HepG2 (cell line): ENCODE results near the gene EIF3A. TPM values are rescaled to one million over a fixed set of nuclear protein-coding genes. Genes with fewer than 3 reads are reported as not detected.

Source experiments
- ASH2L ChIP-seq: fragments of 300-600, 200-600 bp; sonication (generic); IDR thresholded peaks from 2 replicates; pipeline ENCODE4 v1.7.0; 2017; ENCODE audit warnings: low read depth, mild to moderate bottlenecking, moderate library complexity, mixed read lengths, low read length; ENCODE audit not compliant: insufficient read length
- GATAD2A ChIP-seq: IDR thresholded peaks from 2 replicates; pipeline ENCODE4 v1.6.1; 2016
- GTF3A ChIP-seq: sonication (generic); formaldehyde crosslinking; conservative IDR thresholded peaks from 2 replicates; pipeline ENCODE4 v1.4.0; 2020; ENCODE audit warnings: mild to moderate bottlenecking, missing genetic modification reagents
- HMG20B ChIP-seq: conservative IDR thresholded peaks from 2 replicates; pipeline ENCODE4 v1.6.1; 2016; ENCODE audit warnings: missing genetic modification reagents, missing compliant biosample characterization
- KMT2A ChIP-seq: sonication (generic); formaldehyde crosslinking; IDR thresholded peaks from 2 replicates; pipeline ENCODE4 v1.4.0; 2020; ENCODE audit warnings: missing genetic modification reagents
- MLLT10 ChIP-seq: sonication (generic); formaldehyde crosslinking; IDR thresholded peaks from 2 replicates; pipeline ENCODE4 v1.4.0; 2020; ENCODE audit warnings: missing genetic modification reagents
- SRY ChIP-seq: sonication (generic); formaldehyde crosslinking; IDR thresholded peaks from 2 replicates; pipeline ENCODE4 v1.8.0; 2022; ENCODE audit warnings: mild to moderate bottlenecking, missing genetic modification reagents
- TFE3 ChIP-seq: IDR thresholded peaks from 2 replicates; pipeline ENCODE4 v1.6.1; 2016
- THAP9 ChIP-seq: sonication (generic); formaldehyde crosslinking; IDR thresholded peaks from 2 replicates; pipeline ENCODE4; 2020; ENCODE audit warnings: missing genetic modification reagents, mild to moderate bottlenecking, borderline replicate concordance
- ZBTB46 ChIP-seq: sonication (generic); formaldehyde crosslinking; IDR thresholded peaks from 2 replicates; pipeline ENCODE4 v1.4.0; 2020; ENCODE audit warnings: mild to moderate bottlenecking, missing genetic modification reagents, borderline replicate concordance
- ZHX2 ChIP-seq, 2 experiments: sonication (generic) in 1 of 2; formaldehyde crosslinking in 1 of 2; IDR thresholded peaks; 2 replicates each; pipeline versions ENCODE4 v1.6.1 to v1.9.0; 2014 to 2022; ENCODE audit warnings: antibody characterized with exemption in 1 of 2, borderline replicate concordance in 1 of 2, inconsistent platforms in 1 of 2, low read depth in 1 of 2, missing genetic modification reagents in 1 of 2
- ZNF503 ChIP-seq: sonication (generic); formaldehyde crosslinking; IDR thresholded peaks from 2 replicates; pipeline ENCODE4 v1.4.0; 2020; ENCODE audit warnings: missing genetic modification reagents
- polyA plus RNA-seq, 8 experiments: library from polyadenylated mRNA; depleted of rRNA in 3 of 8; stranded (reverse) in 7 of 8; unstranded in 1 of 8; fragments of >200 nt; fragmentation: Illumina TruSeq in 4 of 8; extraction: Trizol in 4 of 8; gene quantifications; 2 replicates each; pipeline versions ENCODE4 v1.2.1 to v1.2.3, GENCODE V29; 2011 to 2016; ENCODE audit warnings: low read depth in 4 of 8, missing spikeins in 1 of 8, mixed read lengths in 1 of 8; ENCODE audit not compliant: insufficient read depth in 1 of 8
- total RNA-seq, 5 experiments: library from RNA; depleted of rRNA; stranded (reverse); fragments of >200 nt; fragmentation: Illumina TruSeq; extraction: Trizol; gene quantifications; 2 replicates each; pipeline ENCODE4 v1.2.3, GENCODE V29; 2016; ENCODE audit warnings: low read depth in 1 of 5

Gene EIF3A
- total and polyA plus RNA-seq, 2 of the 13 experiments (the other 11 are each of a cell fraction or from before 2014, with no cell fraction given) = 25.6 to 117 TPM

GRCh38 chr10:119113751-119114732 lies 33.4 kb upstream of the EIF3A start (continued):
- TF ChIP-seq THAP9 (peak; percentile 45; the same call in 1 of the 2 replicates), ZBTB46 (no peak), MLLT10 (CRISPR knock-in tag) (no peak), HMG20B (peak; percentile 82), TFE3 (peak; percentile 62), KMT2A (CRISPR knock-in tag) (no peak), GTF3A (CRISPR knock-in tag) (no peak), GATAD2A (CRISPR knock-in tag) (peak; percentile 98), SRY (CRISPR knock-in tag) (no peak), ZNF503 (CRISPR knock-in tag) (peak; percentile 53; the same call in 1 of the 2 replicates), ZHX2 (IDR thresholded peaks at IDR 0.05; ENCODE audit: low read depth) (peak; percentile 59; the same call in 1 of the 2 replicates), ZHX2 (CRISPR knock-in tag; IDR thresholded peaks at IDR 0.05; ENCODE audit: borderline replicate concordance) (no peak), ASH2L (peak; percentile 73)
